ENCODE results near the gene GPR137B. TPM values are rescaled to one million over a fixed set of nuclear protein-coding genes. Genes with fewer than 3 reads are reported as not detected.

Gene GPR137B
- total RNA-seq, 1 experiment from 2014 or later: 11.4 TPM

GRCh38 chr1:236209185-236209584, 66.8 kb downstream of the GPR137B start:
- no peak overlapping the region for H3K9ac ChIP-seq (ENCODE audit: low read length)
- H3K9me3 ChIP-seq (ENCODE audit: control insufficient read depth in 1 of 2, insufficient read depth in 1 of 2, low read depth in 1 of 2, low read length in 2 of 2): no peaks in the 10 kb centered on the region
- no peaks in the 10 kb centered on the region for H3K27me3 ChIP-seq (ENCODE audit: insufficient read depth, low read length)
- ChIA-PET CTCF (no interaction called here), POLR2A (no interaction called here), RAD21 (ENCODE audit: low non-redundant PET in 1 of 2, low total read pairs in 2 of 2, uncharacterized antibody in 2 of 2, unreplicated experiment in 2 of 2) (no interaction called here)
- H3K36me3 ChIP-seq (ENCODE audit: control insufficient read depth in 1 of 2, insufficient read depth in 2 of 2, low read length in 2 of 2): no peaks in the 10 kb centered on the region
- no peak overlapping the region for H3K4me2 ChIP-seq (ENCODE audit: low read length)
- DNase-seq (ENCODE audit: low read depth, low spot score) (no peak), ATAC-seq (no peak)
- H3K79me2 ChIP-seq (ENCODE audit: insufficient read depth, low read length): no peaks in the 10 kb centered on the region
- TF ChIP-seq RAD21 (IDR thresholded peaks at IDR 0.05; ENCODE audit: low read depth) (no peak), CTCF (IDR thresholded peaks at IDR 0.05 in 2 of 3, conservative IDR thresholded peaks at IDR 0.05 in 1 of 3; ENCODE audit: borderline replicate concordance in 1 of 3, insufficient read depth in 1 of 3, low read depth in 2 of 3, low read length in 2 of 3) (no peak)
- TF ChIP-seq, protein P1, sequence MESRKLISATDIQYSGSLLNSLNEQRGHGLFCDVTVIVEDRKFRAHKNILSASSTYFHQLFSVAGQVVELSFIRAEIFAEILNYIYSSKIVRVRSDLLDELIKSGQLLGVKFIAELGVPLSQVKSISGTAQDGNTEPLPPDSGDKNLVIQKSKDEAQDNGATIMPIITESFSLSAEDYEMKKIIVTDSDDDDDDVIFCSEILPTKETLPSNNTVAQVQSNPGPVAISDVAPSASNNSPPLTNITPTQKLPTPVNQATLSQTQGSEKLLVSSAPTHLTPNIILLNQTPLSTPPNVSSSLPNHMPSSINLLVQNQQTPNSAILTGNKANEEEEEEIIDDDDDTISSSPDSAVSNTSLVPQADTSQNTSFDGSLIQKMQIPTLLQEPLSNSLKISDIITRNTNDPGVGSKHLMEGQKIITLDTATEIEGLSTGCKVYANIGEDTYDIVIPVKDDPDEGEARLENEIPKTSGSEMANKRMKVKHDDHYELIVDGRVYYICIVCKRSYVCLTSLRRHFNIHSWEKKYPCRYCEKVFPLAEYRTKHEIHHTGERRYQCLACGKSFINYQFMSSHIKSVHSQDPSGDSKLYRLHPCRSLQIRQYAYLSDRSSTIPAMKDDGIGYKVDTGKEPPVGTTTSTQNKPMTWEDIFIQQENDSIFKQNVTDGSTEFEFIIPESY (IDR thresholded peaks at IDR 0.05; ENCODE audit: extremely low read depth, insufficient replicate concordance, low read length): no peak
- BruUV-seq (replicated peaks): no TSS peak
- H3K27ac ChIP-seq (ENCODE audit: low read depth, low read length): no peak overlapping the region
- intact Hi-C loops (cut with micrococcal nuclease): no loop called here
- H3K4me1 ChIP-seq (ENCODE audit: control insufficient read depth in 1 of 2, insufficient read depth in 2 of 2, low read length in 2 of 2): no peaks in the 10 kb centered on the region
- H2AFZ ChIP-seq (ENCODE audit: low read depth, low read length, poor library complexity, severe bottlenecking): no peak overlapping the region
- no peak overlapping the region for H3K4me3 ChIP-seq (replicated peaks in 1 of 2; ENCODE audit: low read depth in 1 of 2, low read length in 2 of 2)
- no peaks in the 10 kb centered on the region for H3K9me2 ChIP-seq (ENCODE audit: insufficient read depth)
- H4K20me1 ChIP-seq (ENCODE audit: insufficient read depth): no peaks in the 10 kb centered on the region

- Histone ChIP-seq H4K20me1 (ENCODE audit: insufficient read depth) (no peaks in the 10 kb centered on the region), H3K4me3 (replicated peaks in 1 of 2; ENCODE audit: low read depth in 1 of 2, low read length in 2 of 2) (no peak overlapping the region), H3K4me2 (ENCODE audit: low read length) (no peak overlapping the region), H3K9me3 (ENCODE audit: control insufficient read depth in 1 of 2, insufficient read depth in 1 of 2, low read depth in 1 of 2, low read length in 2 of 2) (no peaks in the 10 kb centered on the region), H3K27ac (ENCODE audit: low read depth, low read length) (no peak overlapping the region), H3K27me3 (ENCODE audit: insufficient read depth, low read length) (no peaks in the 10 kb centered on the region), H3K9me2 (ENCODE audit: insufficient read depth) (no peaks in the 10 kb centered on the region), H3K9ac (ENCODE audit: low read length) (no peak overlapping the region), H3K36me3 (ENCODE audit: control insufficient read depth in 1 of 2, insufficient read depth in 2 of 2, low read length in 2 of 2) (no peaks in the 10 kb centered on the region), H2AFZ (ENCODE audit: low read depth, low read length, poor library complexity, severe bottlenecking) (no peak overlapping the region), H3K4me1 (ENCODE audit: control insufficient read depth in 1 of 2, insufficient read depth in 2 of 2, low read length in 2 of 2) (no peaks in the 10 kb centered on the region), H3K79me2 (ENCODE audit: insufficient read depth, low read length) (no peaks in the 10 kb centered on the region)
- ATAC-seq: no peak
- BruUV-seq (replicated peaks): no TSS peak
- DNase-seq (ENCODE audit: low read depth, low spot score): no peak
- ChIA-PET POLR2A (no interaction called here), CTCF (no interaction called here), RAD21 (ENCODE audit: low non-redundant PET in 1 of 2, low total read pairs in 2 of 2, uncharacterized antibody in 2 of 2, unreplicated experiment in 2 of 2) (no interaction called here)
- intact Hi-C loops (cut with micrococcal nuclease): no loop called here
- TF ChIP-seq, protein P2, sequence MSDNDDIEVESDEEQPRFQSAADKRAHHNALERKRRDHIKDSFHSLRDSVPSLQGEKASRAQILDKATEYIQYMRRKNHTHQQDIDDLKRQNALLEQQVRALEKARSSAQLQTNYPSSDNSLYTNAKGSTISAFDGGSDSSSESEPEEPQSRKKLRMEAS (IDR thresholded peaks at IDR 0.05): no peak
- TF ChIP-seq EZH2phosphoT487 (IDR thresholded peaks at IDR 0.05; ENCODE audit: borderline replicate concordance) (no peak), ZFX (IDR thresholded peaks at IDR 0.05) (no peak), SIN3A (IDR thresholded peaks at IDR 0.05; ENCODE audit: low read depth) (no peak), ELF1 (IDR thresholded peaks at IDR 0.05; ENCODE audit: borderline replicate concordance, low read depth) (no peak), POLR2A (IDR thresholded peaks at IDR 0.05; ENCODE audit: borderline replicate concordance, extremely low read depth, insufficient read depth, insufficient read length) (no peak), RAD21 (IDR thresholded peaks at IDR 0.05; ENCODE audit: low read depth) (no peak), TCF7L2 (IDR thresholded peaks at IDR 0.05; ENCODE audit: borderline replicate concordance, extremely low read depth, insufficient read depth, insufficient read length) (no peak), EGR1 (IDR thresholded peaks at IDR 0.05; ENCODE audit: low read depth) (no peak), EZH2 (IDR thresholded peaks at IDR 0.05) (no peak), CEBPB (IDR thresholded peaks at IDR 0.05; ENCODE audit: low read depth) (no peak), CBX3 (IDR thresholded peaks at IDR 0.05; ENCODE audit: low read depth) (no peak), SRF (IDR thresholded peaks at IDR 0.05; ENCODE audit: low read depth) (no peak), SP1 (IDR thresholded peaks at IDR 0.05; ENCODE audit: low read depth) (no peak)
- TF ChIP-seq, protein P1 (IDR thresholded peaks at IDR 0.05; ENCODE audit: extremely low read depth, insufficient replicate concordance, low read length): no peak
Measured at GRCh38 chr1:236209713-236210112, 67.4 kb downstream of the GPR137B start.

Measured in HCT116 (cell line).